SW 1271 (cell line): ENCODE results near the gene MEST.
"Not testable (repeated sequence)": the region's sequence is repeated elsewhere in the genome, so short reads cannot be mapped to it uniquely, and the experiment has no call there.

ENCODE experiments used
- DNase-seq, 2 experiments: peaks; one replicate each; lab custom pipeline; 2025; lab: John Stamatoyannopoulos, UW

Gene MEST

GRCh38 chr7:130523519-130524125, 31.7 kb downstream of the MEST start:
- DNase-seq, result not testable (repeated sequence)

GRCh38 chr7:130524628-130525027, 32.7 kb downstream of the MEST start:
- DNase-seq, result no peak

DNA sequence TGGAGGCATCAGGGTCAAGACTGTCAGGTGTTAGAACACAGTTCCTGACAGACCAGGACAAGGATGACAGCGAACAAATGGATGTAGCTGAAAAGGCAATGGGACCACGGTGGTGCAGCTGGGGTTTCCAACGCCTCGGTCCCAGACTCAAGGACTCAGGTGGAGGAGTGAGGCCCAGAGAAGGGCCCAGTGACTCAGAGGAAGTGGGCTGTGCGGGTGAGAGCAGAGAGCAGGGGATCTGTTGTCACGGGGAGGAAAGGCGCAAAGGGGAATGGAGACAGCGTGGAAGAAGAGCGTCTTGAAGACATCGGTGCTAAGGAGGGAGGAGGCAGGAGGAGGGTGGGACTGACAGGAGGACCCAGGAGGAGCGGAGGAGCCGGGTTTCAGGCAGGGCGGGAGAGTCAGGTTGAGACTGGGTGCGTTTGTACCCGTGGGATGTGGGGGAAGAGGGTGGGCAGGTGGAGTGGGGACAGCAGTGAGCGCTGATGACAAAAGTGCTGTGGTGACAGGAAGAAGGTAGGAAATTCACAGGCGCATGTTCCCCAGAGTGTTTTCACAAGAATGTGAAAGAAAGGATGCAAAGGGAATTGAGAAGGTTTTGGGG, 36.0 kb downstream of the MEST start:
- not testable (repeated sequence) for DNase-seq

DNA sequence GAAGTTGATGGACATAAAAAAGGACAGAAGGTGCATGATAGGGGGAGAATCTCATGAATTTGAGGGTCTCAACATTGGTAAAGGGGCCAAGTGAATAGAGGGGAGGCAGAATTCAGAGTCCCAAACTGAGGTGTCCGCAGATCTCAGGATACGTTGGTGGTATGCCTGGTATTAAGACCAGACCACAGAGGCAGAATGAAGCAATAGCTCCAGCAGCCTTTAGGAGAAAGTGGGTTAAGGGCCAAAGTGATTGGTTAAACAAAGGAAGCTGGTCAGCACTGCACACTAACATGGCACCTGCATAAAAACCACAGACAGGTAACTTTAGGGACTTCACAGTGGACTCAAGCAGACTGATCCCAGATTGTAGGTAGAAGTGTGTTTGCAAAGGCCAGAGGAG, 37.5 kb downstream of the MEST start:
- no peak for DNase-seq

DNA sequence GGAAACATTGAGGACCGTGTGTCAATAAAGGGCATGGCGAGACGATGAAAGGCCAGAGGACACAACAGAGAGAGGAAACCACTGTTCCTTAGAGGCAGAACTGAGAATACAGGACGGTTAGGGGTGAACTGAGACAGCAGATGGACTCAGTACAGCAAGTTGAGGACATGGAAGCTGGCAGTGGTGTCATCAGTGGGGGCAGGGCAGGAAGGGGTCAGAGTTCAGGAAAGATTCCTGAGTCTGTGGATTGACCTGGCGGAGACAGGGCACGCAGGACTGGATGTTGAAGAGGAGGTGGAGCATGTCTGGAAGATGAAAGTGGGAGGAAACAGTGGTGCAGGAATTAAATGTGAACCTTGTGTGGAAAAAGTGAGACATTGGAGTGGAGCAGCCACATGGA, 46.0 kb downstream of the MEST start:
- DNase-seq, result not testable (repeated sequence)

- DNase-seq, result not testable (repeated sequence)
Observed at GRCh38 chr7:130541287-130541686, 49.4 kb downstream of the MEST start.

- DNase-seq, result not testable (repeated sequence)
Observed at GRCh38 chr7:130542297-130542696, 50.4 kb downstream of the MEST start.

DNA sequence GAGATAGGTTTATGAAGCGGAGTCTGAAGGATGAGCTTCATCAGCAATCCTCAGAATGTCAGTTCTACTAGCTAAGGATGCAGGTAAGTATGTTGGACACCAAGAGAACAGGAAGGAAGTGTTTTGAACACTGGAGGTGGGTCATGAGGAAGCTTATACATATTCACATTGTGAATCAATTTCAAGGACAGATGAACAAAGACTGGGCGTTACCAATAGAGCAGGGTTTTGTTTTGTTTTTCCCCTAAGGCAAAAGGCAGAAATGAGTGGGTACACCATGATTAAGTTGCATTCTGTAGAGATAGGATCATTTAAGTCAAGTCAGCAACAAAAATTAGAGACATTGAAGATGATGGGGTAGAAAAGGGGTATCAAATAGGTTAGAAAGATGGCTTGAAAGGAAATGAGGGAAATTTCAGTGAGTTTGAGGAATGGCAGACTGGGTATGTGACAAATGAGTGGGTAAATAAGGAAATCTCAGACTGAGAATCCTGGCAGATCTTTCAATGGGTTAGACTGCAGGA, 51.7 kb downstream of the MEST start:
- DNase-seq, result no peak

GRCh38 chr7:130544356-130544755, 52.5 kb downstream of the MEST start:
- DNase-seq, result no peak

DNA sequence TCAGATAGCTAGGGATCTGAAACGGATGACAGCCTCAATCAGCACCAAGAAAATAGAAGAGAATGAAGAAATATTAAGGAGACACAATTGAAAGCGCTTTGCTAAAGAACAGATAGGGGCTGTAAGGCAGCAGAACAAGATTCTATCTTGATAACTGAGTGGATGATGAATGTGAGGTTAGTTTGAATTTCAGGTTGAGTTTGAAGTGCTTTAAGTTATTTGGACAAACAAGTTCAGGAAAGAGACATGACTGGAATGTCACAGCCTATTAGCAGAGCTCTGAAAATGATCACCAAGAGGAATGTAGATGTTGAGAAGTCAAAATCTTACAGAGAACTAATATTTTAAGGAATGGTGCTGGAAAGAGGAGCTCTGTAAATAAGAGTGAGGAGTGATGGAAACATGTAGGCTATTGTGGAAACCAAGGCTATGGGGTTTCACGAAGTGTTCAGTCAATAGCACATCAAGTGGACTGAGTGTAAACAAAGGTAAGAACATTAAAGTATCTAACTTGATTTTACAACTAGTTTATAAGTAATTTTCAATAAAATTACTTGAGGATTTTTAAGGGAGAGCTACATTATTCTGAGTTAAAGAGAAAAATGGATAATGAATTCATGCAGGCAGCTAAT, 61.6 kb downstream of the MEST start:
- no peak for DNase-seq

- DNase-seq, result no peak
Observed at GRCh38 chr7:130554481-130554880, 62.6 kb downstream of the MEST start.
